GM18507 (cell line): ENCODE measurements around the gene SH3BP4.

ENCODE experiments used
- DNase-seq: peaks from one replicate; pipeline ENCODE4 v3.0.0; 2011; ENCODE audit warnings: low read depth; ENCODE audit not compliant: insufficient read length; ENCODE audit errors: extremely low spot score
- FAIRE-seq: peaks from 2 replicates; lab custom pipeline; 2011; peaks lifted over from hg19 to GRCh38; lab: Jason Lieb, UNC

The SH3BP4 gene

GRCh38 chr2:234979204-234980167, 27.7 kb downstream of the SH3BP4 start:
- DNase-seq: no peak
- FAIRE-seq: no peak

GRCh38 chr2:234980451-234981187, 28.8 kb downstream of the SH3BP4 start:
- no peak for FAIRE-seq
- DNase-seq: no peak

GRCh38 chr2:234981197-234982095, 29.6 kb downstream of the SH3BP4 start:
- no peak for DNase-seq
- no peak for FAIRE-seq

- FAIRE-seq (no peak), DNase-seq (no peak)
Measured at GRCh38 chr2:234982096-234982834, 30.4 kb downstream of the SH3BP4 start.

GRCh38 chr2:234983011-234983726, 31.4 kb downstream of the SH3BP4 start:
- DNase-seq (no peak), FAIRE-seq (no peak)

- DNase-seq (no peak), FAIRE-seq (no peak)
Measured at GRCh38 chr2:234985608-234986245, 33.9 kb downstream of the SH3BP4 start.

GRCh38 chr2:234986390-234986789, 34.6 kb downstream of the SH3BP4 start:
- no peak for DNase-seq
- FAIRE-seq: no peak

- DNase-seq (no peak), FAIRE-seq (no peak)
Measured at GRCh38 chr2:234986876-234987720, 35.3 kb downstream of the SH3BP4 start.

GRCh38 chr2:234987754-234988153, 35.9 kb downstream of the SH3BP4 start:
- FAIRE-seq: no peak
- no peak for DNase-seq

- DNase-seq: no peak
- no peak for FAIRE-seq
Measured at GRCh38 chr2:234988491-234988890, 36.7 kb downstream of the SH3BP4 start.

- DNase-seq (no peak), FAIRE-seq (no peak)
Measured at GRCh38 chr2:234989183-234989701, 37.4 kb downstream of the SH3BP4 start.

GRCh38 chr2:234990300-234990699, 38.5 kb downstream of the SH3BP4 start:
- DNase-seq (no peak), FAIRE-seq (no peak)

GRCh38 chr2:234991290-234991689, 39.5 kb downstream of the SH3BP4 start:
- DNase-seq (no peak), FAIRE-seq (no peak)

GRCh38 chr2:234991793-234992192, 40.0 kb downstream of the SH3BP4 start:
- DNase-seq: no peak
- FAIRE-seq: no peak

GRCh38 chr2:234992196-234992595, 40.4 kb downstream of the SH3BP4 start:
- DNase-seq (no peak), FAIRE-seq (no peak)

GRCh38 chr2:234992624-234993349, 41.0 kb downstream of the SH3BP4 start:
- FAIRE-seq: no peak
- DNase-seq: no peak
